ENCODE results near the gene DPAGT1.

The DPAGT1 gene

DNA sequence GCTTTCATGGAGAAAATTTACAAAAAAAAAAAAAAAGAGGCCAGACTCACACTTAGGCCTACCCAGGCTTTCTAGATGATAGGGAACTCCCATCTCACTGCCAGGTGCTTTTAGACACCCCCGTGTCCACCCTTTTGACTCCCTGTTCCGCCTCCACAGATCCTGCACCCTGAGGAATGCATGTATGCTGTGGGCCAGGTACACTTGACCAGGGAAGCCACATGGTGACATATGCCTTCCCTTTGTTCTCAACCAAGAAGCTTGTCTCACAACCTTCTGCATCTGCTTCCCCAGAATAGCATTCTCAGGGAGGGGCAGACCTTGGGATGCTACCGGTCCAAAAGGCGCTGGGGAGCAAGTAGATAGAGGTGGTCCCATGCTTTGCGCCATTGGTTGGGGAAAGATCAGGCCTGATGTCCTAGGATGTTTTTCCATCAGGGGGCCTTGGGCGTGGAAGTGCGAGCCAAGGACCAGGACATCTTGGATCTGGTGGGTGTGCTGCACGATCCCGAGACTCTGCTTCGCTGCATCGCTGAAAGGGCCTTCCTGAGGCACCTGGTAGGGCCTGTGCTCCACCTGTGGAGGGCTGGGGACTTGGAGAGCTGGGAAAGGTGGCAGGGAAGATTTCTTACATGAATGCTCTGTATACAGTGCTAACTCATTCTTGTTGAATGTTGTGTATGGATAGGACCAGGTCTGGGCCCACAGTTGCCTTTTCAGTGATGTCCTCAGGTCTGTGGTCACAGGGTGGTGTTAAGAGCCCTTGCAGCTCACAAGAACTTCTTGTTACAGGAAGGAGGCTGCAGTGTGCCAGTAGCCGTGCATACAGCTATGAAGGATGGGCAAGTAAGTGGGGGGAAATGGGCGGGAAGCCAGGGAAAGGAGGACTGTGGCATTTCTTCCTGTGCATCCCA lies 9.4 kb downstream of the DPAGT1 start (continued):
- TF ChIP-seq ZSCAN16 (tag by site-specific recombination; IDR thresholded peaks at IDR 0.05) (no peak), ZNF341 (tag by site-specific recombination; IDR thresholded peaks at IDR 0.05; ENCODE audit: low read depth) (no peak), IKZF3 (tag by site-specific recombination; IDR thresholded peaks at IDR 0.05) (0 out of 2 replicates have a peak, but pooled peaks have one; percentile 31), SP7 (tag by site-specific recombination; IDR thresholded peaks at IDR 0.05) (no peak), ZXDB (tag by site-specific recombination; IDR thresholded peaks at IDR 0.05) (no peak), ZNF658 (tag by site-specific recombination; IDR thresholded peaks at IDR 0.05) (no peak), ZBTB21 (tag by site-specific recombination; IDR thresholded peaks at IDR 0.05) (no peak), ZNF544 (tag by site-specific recombination; IDR thresholded peaks at IDR 0.05) (no peak), ZNF37A (tag by site-specific recombination; IDR thresholded peaks at IDR 0.05) (no peak), ZNF768 (tag by site-specific recombination; IDR thresholded peaks at IDR 0.05) (no peak), ZNF266 (tag by site-specific recombination; IDR thresholded peaks at IDR 0.05; ENCODE audit: low read depth) (no peak), ZNF19 (tag by site-specific recombination; IDR thresholded peaks at IDR 0.05; ENCODE audit: low read depth) (no peak), ZNF707 (tag by site-specific recombination; IDR thresholded peaks at IDR 0.05) (no peak), TCF7L2 (IDR thresholded peaks at IDR 0.05; ENCODE audit: borderline replicate concordance, low read depth, low read length) (no peak), ZNF747 (tag by site-specific recombination; IDR thresholded peaks at IDR 0.05) (no peak), HOXD13 (CRISPR knock-in tag; IDR thresholded peaks at IDR 0.05; ENCODE audit: borderline replicate concordance) (no peak), ZNF174 (tag by site-specific recombination; IDR thresholded peaks at IDR 0.05) (no peak), ZBTB1 (tag by site-specific recombination; IDR thresholded peaks at IDR 0.05) (no peak), ZNF404 (tag by site-specific recombination; IDR thresholded peaks at IDR 0.05) (no peak), ZNF184 (tag by site-specific recombination; IDR thresholded peaks at IDR 0.05) (no peak), SCRT1 (tag by site-specific recombination; IDR thresholded peaks at IDR 0.05; ENCODE audit: borderline replicate concordance) (peak; percentile 79; the same call in 1 of the 2 replicates), ZNF670 (tag by site-specific recombination; IDR thresholded peaks at IDR 0.05; ENCODE audit: low read depth) (no peak), ZNF24 (tag by site-specific recombination; IDR thresholded peaks at IDR 0.05) (no peak), ZNF274 (IDR thresholded peaks at IDR 0.05; ENCODE audit: low read length) (no peak), ZNF274 (tag by site-specific recombination; IDR thresholded peaks at IDR 0.05; ENCODE audit: borderline replicate concordance) (no peak)
- TF ChIP-seq, protein P1, sequence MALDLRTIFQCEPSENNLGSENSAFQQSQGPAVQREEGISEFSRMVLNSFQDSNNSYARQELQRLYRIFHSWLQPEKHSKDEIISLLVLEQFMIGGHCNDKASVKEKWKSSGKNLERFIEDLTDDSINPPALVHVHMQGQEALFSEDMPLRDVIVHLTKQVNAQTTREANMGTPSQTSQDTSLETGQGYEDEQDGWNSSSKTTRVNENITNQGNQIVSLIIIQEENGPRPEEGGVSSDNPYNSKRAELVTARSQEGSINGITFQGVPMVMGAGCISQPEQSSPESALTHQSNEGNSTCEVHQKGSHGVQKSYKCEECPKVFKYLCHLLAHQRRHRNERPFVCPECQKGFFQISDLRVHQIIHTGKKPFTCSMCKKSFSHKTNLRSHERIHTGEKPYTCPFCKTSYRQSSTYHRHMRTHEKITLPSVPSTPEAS (tag by site-specific recombination; IDR thresholded peaks at IDR 0.05): no peak
- TF ChIP-seq, protein P2, sequence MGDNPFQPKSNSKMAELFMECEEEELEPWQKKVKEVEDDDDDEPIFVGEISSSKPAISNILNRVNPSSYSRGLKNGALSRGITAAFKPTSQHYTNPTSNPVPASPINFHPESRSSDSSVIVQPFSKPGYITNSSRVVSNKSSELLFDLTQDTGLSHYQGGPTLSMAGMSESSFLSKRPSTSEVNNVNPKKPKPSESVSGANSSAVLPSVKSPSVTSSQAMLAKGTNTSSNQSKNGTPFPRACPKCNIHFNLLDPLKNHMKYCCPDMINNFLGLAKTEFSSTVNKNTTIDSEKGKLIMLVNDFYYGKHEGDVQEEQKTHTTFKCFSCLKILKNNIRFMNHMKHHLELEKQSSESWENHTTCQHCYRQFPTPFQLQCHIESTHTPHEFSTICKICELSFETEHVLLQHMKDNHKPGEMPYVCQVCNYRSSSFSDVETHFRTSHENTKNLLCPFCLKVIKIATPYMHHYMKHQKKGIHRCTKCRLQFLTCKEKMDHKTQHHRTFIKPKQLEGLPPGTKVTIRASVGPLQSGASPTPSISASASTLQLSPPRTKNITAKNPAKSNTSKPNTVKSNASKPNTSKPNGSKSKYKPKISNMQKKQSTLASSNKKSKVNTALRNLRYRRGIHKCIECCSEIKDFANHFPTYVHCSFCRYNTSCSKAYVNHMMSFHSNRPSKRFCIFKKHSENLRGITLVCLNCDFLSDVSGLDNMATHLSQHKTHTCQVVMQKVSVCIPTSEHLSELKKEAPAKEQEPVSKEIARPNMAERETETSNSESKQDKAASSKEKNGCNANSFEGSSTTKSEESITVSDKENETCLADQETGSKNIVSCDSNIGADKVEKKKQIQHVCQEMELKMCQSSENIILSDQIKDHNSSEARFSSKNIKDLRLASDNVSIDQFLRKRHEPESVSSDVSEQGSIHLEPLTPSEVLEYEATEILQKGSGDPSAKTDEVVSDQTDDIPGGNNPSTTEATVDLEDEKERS (tag by site-specific recombination; IDR thresholded peaks at IDR 0.05): no peak
- TF ChIP-seq, protein P3, sequence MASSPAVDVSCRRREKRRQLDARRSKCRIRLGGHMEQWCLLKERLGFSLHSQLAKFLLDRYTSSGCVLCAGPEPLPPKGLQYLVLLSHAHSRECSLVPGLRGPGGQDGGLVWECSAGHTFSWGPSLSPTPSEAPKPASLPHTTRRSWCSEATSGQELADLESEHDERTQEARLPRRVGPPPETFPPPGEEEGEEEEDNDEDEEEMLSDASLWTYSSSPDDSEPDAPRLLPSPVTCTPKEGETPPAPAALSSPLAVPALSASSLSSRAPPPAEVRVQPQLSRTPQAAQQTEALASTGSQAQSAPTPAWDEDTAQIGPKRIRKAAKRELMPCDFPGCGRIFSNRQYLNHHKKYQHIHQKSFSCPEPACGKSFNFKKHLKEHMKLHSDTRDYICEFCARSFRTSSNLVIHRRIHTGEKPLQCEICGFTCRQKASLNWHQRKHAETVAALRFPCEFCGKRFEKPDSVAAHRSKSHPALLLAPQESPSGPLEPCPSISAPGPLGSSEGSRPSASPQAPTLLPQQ (tag by site-specific recombination; IDR thresholded peaks at IDR 0.05): peak; percentile 73
- TF ChIP-seq, protein P4, sequence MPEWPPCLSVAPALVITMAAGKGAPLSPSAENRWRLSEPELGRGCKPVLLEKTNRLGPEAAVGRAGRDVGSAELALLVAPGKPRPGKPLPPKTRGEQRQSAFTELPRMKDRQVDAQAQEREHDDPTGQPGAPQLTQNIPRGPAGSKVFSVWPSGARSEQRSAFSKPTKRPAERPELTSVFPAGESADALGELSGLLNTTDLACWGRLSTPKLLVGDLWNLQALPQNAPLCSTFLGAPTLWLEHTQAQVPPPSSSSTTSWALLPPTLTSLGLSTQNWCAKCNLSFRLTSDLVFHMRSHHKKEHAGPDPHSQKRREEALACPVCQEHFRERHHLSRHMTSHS (tag by site-specific recombination; IDR thresholded peaks at IDR 0.05): no peak
- TF ChIP-seq, protein P5, sequence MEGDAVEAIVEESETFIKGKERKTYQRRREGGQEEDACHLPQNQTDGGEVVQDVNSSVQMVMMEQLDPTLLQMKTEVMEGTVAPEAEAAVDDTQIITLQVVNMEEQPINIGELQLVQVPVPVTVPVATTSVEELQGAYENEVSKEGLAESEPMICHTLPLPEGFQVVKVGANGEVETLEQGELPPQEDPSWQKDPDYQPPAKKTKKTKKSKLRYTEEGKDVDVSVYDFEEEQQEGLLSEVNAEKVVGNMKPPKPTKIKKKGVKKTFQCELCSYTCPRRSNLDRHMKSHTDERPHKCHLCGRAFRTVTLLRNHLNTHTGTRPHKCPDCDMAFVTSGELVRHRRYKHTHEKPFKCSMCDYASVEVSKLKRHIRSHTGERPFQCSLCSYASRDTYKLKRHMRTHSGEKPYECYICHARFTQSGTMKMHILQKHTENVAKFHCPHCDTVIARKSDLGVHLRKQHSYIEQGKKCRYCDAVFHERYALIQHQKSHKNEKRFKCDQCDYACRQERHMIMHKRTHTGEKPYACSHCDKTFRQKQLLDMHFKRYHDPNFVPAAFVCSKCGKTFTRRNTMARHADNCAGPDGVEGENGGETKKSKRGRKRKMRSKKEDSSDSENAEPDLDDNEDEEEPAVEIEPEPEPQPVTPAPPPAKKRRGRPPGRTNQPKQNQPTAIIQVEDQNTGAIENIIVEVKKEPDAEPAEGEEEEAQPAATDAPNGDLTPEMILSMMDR (tag by site-specific recombination; IDR thresholded peaks at IDR 0.05): no peak
- TF ChIP-seq, protein P6, sequence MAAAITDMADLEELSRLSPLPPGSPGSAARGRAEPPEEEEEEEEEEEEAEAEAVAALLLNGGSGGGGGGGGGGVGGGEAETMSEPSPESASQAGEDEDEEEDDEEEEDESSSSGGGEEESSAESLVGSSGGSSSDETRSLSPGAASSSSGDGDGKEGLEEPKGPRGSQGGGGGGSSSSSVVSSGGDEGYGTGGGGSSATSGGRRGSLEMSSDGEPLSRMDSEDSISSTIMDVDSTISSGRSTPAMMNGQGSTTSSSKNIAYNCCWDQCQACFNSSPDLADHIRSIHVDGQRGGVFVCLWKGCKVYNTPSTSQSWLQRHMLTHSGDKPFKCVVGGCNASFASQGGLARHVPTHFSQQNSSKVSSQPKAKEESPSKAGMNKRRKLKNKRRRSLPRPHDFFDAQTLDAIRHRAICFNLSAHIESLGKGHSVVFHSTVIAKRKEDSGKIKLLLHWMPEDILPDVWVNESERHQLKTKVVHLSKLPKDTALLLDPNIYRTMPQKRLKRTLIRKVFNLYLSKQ (tag by site-specific recombination; IDR thresholded peaks at IDR 0.05; ENCODE audit: borderline replicate concordance): no peak
